Rectal smooth muscle tissue (tissue), 1 donor: Measurements from ENCODE around the gene HDGFL2.

Experiments
- H3K27ac ChIP-seq: one replicate; pipeline ENCODE4 v1.7.0; 2013; ENCODE audit warnings: low read depth, low read length, inconsistent platforms
- H3K27me3 ChIP-seq: one replicate; pipeline ENCODE4 v1.7.0; 2013; ENCODE audit warnings: low read length; ENCODE audit not compliant: control insufficient read depth, insufficient read depth
- H3K36me3 ChIP-seq: one replicate; pipeline ENCODE4 v1.7.0; 2013; ENCODE audit warnings: low read length; ENCODE audit not compliant: control insufficient read depth, insufficient read depth
- H3K4me1 ChIP-seq: one replicate; pipeline ENCODE4 v1.7.0; 2013; ENCODE audit warnings: low read length; ENCODE audit not compliant: control insufficient read depth, insufficient read depth
- H3K4me3 ChIP-seq: one replicate; pipeline ENCODE4 v1.7.0; 2013; ENCODE audit warnings: low read length
- H3K9ac ChIP-seq: one replicate; pipeline ENCODE4 v1.7.0; 2013; ENCODE audit warnings: low read length

Gene HDGFL2

GRCh38 chr19:4472174-4472974, at the start of gene HDGFL2:
Gene HDGFL2 (plus strand): TSS chr19:4472297. CDS start chr19:4472351, 54 bp downstream.
- Histone ChIP-seq H3K36me3 (peaks cover 3% of the 10 kb centered on the region), H3K4me1 (peaks cover 7% of the 10 kb centered on the region), H3K27ac (peak within 1 kb of the TSS; percentile 91), H3K4me3 (peak within 1 kb of the TSS; percentile 78), H3K27me3 (no peaks in the 10 kb centered on the region), H3K9ac (peak within 1 kb of the TSS; percentile 62)

- H3K4me1 ChIP-seq = no peaks in the 10 kb centered on the region
- no peak overlapping the region for H3K27ac ChIP-seq
- no peak overlapping the region for H3K4me3 ChIP-seq
- peaks cover 3% of the 10 kb centered on the region for H3K36me3 ChIP-seq
- H3K9ac ChIP-seq = no peak overlapping the region
- no peaks in the 10 kb centered on the region for H3K27me3 ChIP-seq
These were observed 48.5 kb upstream of the HDGFL2 start for GRCh38 chr19:4423416-4424126.

- peaks cover 3% of the 10 kb centered on the region for H3K36me3 ChIP-seq
- no peak overlapping the region for H3K9ac ChIP-seq
These were observed 46.6 kb upstream of the HDGFL2 start for GRCh38 chr19:4425537-4425936.

GRCh38 chr19:4428326-4428975, 43.6 kb upstream of the HDGFL2 start:
- no peak overlapping the region for H3K27ac ChIP-seq
- no peaks in the 10 kb centered on the region for H3K27me3 ChIP-seq
- H3K4me3 ChIP-seq = no peak overlapping the region
- H3K36me3 ChIP-seq = peaks cover 5% of the 10 kb centered on the region
- H3K9ac ChIP-seq = no peak overlapping the region
- H3K4me1 ChIP-seq = no peaks in the 10 kb centered on the region

More at GRCh38 chr19:4425537-4425936, 46.6 kb upstream of the HDGFL2 start:
- no peak overlapping the region for H3K27ac ChIP-seq
- no peaks in the 10 kb centered on the region for H3K4me1 ChIP-seq
- no peaks in the 10 kb centered on the region for H3K27me3 ChIP-seq
- no peak overlapping the region for H3K4me3 ChIP-seq

- Histone ChIP-seq H3K4me1 (no peaks in the 10 kb centered on the region), H3K4me3 (no peak overlapping the region), H3K9ac (no peak overlapping the region), H3K27me3 (no peaks in the 10 kb centered on the region), H3K36me3 (peaks cover 5% of the 10 kb centered on the region), H3K27ac (no peak overlapping the region)
These were observed 42.8 kb upstream of the HDGFL2 start for GRCh38 chr19:4429256-4429655.

GRCh38 chr19:4429771-4430171, 42.3 kb upstream of the HDGFL2 start:
- no peaks in the 10 kb centered on the region for H3K27me3 ChIP-seq
- no peaks in the 10 kb centered on the region for H3K4me1 ChIP-seq
- H3K27ac ChIP-seq = no peak overlapping the region
- H3K4me3 ChIP-seq = no peak overlapping the region
- H3K36me3 ChIP-seq = peaks cover 5% of the 10 kb centered on the region
- no peak overlapping the region for H3K9ac ChIP-seq

GRCh38 chr19:4430760-4431159, 41.3 kb upstream of the HDGFL2 start:
- Histone ChIP-seq H3K27ac (no peak overlapping the region), H3K4me1 (no peaks in the 10 kb centered on the region), H3K27me3 (no peaks in the 10 kb centered on the region), H3K9ac (no peak overlapping the region), H3K36me3 (peaks cover 5% of the 10 kb centered on the region), H3K4me3 (no peak overlapping the region)

GRCh38 chr19:4431296-4431695, 40.8 kb upstream of the HDGFL2 start:
- Histone ChIP-seq H3K27me3 (no peaks in the 10 kb centered on the region), H3K36me3 (peaks cover 5% of the 10 kb centered on the region), H3K4me1 (no peaks in the 10 kb centered on the region), H3K27ac (no peak overlapping the region), H3K9ac (no peak overlapping the region), H3K4me3 (no peak overlapping the region)

- Histone ChIP-seq H3K27ac (no peak overlapping the region), H3K9ac (no peak overlapping the region), H3K4me1 (no peaks in the 10 kb centered on the region), H3K36me3 (peaks cover 5% of the 10 kb centered on the region), H3K27me3 (no peaks in the 10 kb centered on the region), H3K4me3 (no peak overlapping the region)
These were observed 40.1 kb upstream of the HDGFL2 start for GRCh38 chr19:4431808-4432674.

- Histone ChIP-seq H3K9ac (no peak overlapping the region), H3K4me3 (no peak overlapping the region), H3K4me1 (no peaks in the 10 kb centered on the region), H3K27me3 (no peaks in the 10 kb centered on the region), H3K36me3 (peaks cover 5% of the 10 kb centered on the region), H3K27ac (no peak overlapping the region)
These were observed 39.1 kb upstream of the HDGFL2 start for GRCh38 chr19:4432918-4433506.

GRCh38 chr19:4434391-4434790, 37.7 kb upstream of the HDGFL2 start:
- Histone ChIP-seq H3K27ac (no peak overlapping the region), H3K4me3 (no peak overlapping the region), H3K9ac (no peak overlapping the region), H3K27me3 (no peaks in the 10 kb centered on the region), H3K36me3 (peaks cover 5% of the 10 kb centered on the region), H3K4me1 (no peaks in the 10 kb centered on the region)
